Stimulated activated CD8-positive, alpha-beta memory T cell treated with anti-CD3 and anti-CD28 coated beads, Interleukin-7, amount 100 ng/mL, for 4 hours (primary cell): Measurements from ENCODE around the gene MYH2.

Experiments
- DNase-seq, 2 donors: peaks; one replicate each; pipeline ENCODE4 v3.0.0-alpha.2; 2020; ENCODE audit warnings: low read depth in 2 of 2

MYH2 gene

DNA sequence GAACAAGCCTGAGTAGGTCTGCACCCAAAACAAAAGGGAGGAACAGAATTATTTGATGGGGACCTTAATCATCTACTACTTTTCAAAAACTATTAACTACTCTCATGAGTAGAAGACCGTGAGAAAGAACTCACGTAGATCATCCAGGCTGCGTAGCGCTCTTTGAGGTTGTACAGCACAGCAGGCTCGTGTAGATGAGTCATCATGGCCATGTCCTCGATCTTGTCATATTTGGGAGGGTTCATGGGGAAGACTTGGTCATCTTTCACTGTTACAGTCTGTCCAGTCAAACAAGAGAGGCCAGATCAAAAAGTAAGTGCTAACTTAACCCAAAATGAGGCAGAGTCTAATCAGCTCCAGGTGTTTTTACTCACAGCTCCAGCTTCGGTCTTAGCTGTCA, 33.4 kb downstream of the MYH2 start:
- DNase-seq = no peak

DNA sequence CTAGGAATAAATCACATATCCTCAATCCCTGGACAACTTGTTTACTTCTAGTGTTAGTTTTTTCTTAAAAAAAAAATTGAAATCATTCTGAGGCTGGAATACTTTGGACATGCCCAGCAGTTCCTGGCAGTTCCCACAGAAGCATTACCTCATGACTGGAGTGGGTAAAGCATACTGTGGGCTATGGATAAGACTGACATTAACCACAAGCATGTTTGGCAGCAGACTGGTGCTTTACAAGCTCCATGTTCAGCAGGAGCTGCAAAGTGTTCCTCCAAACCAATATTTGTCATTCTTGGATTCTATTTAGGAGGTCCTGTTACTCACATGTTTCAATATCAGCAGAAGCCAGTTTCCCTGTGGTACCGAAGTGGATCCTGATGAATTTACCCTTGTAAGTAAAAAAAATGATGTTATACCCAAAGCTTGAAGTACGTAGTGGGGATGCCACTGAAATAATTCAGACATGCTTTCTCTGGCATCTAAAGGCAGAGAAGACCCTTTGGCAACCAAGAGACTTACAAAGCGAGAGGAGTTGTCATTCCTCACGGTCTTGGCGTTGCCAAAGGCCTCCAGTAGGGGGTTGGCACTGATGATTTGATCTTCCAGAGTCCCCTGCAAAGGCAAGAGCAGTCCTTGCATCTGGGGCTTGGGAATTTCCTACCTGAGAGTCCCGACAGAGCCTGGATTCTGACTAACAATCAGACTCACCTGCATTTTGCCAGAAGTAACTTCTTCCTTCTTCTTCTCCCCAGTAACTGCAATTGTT, 36.0 kb downstream of the MYH2 start:
- DNase-seq = no peak

DNA sequence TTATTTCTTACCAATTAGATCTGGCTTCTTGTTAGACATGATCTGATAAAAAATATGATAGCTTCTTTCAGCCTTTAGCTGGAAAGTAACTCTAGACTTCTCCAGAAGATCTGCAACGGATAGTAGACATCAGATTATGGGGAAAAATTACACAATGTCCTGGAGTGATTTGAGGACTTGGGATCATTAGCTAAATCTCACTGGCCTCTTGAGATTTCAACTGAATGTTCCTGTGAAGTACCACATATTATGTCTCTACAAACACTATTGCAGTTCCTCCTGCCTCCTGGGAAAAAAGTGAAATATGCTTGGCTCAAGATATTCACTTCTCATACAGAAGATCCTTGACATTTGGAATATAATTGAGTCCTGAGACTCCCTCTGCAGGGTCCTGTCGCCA, 36.6 kb downstream of the MYH2 start:
- no peak for DNase-seq

DNA sequence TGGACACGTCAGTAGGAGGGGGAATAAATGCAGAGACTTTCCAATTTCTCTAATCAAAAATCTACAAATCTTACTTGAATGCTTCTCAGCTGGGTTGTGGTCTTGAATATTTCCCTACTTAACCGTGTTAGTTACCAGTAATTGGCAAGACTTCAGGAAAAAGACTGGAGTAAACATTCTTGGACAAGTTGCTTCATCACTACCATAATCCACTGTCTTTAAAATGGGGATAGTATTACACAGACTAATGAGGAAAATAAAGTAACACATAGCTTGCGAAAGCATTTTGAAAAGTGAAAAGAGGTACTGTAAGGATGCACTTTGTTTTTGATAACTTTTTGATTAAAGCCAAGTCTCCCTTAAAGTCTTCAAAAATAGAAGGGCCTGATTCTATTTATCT, 49.5 kb downstream of the MYH2 start:
- DNase-seq = no peak

DNA sequence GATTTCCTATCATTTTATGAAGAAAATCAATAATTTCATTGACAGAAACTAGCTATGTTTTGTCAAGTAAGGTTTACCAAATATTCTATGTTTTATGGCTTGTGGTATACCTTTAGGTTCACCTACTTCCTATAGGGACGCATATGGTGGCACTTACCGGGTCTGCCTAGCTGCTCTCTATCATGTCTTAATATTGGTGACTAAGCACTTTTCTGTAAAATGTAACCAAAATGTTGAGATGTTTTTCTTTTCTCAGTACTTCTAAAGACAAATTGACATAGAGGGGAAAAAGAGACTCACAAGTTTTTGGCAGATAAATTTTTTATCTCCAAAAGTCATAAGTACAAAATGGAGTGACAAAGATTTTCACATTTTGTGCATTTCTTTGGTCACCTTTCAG, 57.5 kb downstream of the MYH2 start:
- no peak for DNase-seq

DNA sequence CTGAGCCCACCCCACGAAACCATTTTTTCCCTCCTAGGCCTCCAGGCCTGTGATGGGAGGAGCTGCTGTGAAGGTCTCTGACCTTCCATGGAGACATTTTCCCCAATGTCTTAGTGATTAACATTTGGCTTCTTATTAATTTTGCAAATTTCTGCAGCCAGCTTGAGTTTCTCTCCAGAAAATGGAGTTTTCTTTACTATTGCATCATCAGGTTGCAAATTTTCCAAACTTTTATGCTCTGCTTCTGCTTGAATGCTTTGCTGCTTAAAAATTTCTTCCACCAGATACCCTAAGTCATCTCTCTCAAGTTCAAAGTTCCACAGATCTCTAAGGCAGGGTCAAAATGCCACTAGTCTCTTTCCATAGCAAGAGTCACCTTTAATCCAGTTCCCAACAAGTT, 67.2 kb downstream of the MYH2 start:
- no peak for DNase-seq

DNA sequence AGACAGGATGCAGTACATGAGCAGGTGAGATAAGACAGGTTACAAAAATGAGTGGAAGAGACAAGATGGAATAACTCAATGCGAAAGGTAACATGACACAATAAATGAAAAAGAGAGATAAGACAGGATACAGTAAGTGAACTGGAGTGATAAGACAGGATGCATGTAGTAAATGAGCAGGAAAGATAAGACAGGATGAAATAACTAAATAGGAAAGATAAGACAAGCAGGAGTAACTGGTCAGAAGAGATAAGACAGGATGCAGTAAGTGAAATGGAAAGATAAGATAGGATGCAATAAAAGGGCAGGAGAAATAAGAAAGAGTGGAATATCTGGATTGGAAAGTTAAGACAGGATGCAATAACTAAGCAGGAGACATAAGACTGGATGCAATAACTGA, 71.8 kb downstream of the MYH2 start:
- no peak for DNase-seq

DNA sequence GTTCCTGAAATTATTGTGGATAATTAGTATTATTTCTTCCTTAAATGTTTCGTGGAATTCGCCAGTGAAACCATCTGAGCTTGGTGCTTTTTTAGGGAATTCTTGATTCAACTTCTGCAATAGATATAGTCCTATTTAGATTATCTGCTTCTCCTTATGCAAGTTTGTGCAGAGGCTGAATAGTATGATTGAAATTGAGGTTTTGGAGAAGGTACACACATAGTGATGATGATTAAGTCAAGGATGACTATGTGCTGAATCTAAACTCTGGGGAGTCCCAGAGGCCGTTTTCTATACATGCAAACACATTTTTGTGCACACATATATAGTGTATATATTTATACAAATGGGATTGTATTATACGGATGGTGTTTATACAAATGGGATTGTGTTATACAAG, 74.9 kb downstream of the MYH2 start:
- DNase-seq = no peak

DNA sequence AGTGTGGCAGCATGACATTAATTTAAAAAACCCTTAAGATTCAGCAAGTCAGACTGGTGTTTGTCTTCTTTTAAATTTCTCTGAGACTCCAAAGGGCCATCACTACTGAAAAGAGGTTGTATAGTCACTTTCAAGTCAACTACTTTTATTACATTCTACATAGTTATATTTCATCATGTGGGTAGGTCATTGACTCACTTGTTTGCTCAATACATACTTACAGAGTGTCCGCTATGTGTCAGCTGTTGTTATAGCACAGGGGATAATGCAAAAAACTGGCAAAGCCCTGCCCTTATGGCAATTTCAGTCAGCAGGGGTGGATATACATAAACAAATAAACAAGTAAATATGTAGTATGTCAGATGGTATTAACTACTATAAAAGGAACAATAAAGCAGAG, 77.6 kb downstream of the MYH2 start:
- no peak for DNase-seq
